MM.1S (cell line): ENCODE results near the gene C16orf95.

Source experiments
- EZH2 ChIP-seq: fragments of 300-600 bp; sonication (generic); optimal IDR thresholded peaks from 2 replicates; pipeline ENCODE3; 2017; ENCODE audit warnings: low read depth, mild to moderate bottlenecking, antibody characterized with exemption, low read length, mixed read lengths
- EZH2phosphoT487 ChIP-seq: fragments of 300-600 bp; sonication (generic); IDR thresholded peaks from 2 replicates; pipeline ENCODE4 v1.6.1; 2018; ENCODE audit warnings: antibody characterized with exemption, low read length
- TF ChIP-seq, protein P1 (sequence below): fragments of 300-600 bp; sonication (generic); IDR thresholded peaks from 2 replicates; pipeline ENCODE4 v1.5.1; 2016; ENCODE audit warnings: antibody characterized with exemption, low read length, mixed read lengths

DNA sequence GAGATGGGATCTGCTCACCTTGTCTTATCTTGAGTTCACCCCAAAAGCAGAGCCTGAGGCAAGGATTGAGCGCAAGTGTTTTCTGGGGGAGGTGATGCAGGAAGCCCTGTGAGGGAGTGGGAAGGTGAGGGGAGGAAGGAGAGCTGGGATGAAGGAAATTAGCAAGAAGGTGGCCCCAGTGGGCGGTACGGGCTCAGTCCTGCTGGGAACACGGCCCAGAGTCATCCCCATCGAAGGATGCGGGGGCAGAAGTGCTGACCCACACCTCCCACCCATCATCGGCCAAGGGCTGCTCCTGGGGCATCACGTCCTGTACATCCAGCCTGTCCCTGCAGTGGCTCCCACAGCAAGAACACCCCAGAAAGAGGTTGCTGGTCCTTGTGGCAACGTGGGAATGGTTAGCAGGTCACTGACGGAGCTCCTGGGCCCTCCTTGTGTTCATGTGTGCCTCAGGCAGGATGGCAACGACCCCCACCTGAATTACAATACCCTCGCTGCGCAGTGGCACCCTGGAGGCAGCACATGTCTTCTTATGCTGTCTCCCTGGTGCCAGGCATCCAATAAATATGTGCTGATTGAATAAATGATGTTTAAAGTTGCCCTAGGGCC, 18.2 kb downstream of the C16orf95 start:
- TF ChIP-seq, protein P1, sequence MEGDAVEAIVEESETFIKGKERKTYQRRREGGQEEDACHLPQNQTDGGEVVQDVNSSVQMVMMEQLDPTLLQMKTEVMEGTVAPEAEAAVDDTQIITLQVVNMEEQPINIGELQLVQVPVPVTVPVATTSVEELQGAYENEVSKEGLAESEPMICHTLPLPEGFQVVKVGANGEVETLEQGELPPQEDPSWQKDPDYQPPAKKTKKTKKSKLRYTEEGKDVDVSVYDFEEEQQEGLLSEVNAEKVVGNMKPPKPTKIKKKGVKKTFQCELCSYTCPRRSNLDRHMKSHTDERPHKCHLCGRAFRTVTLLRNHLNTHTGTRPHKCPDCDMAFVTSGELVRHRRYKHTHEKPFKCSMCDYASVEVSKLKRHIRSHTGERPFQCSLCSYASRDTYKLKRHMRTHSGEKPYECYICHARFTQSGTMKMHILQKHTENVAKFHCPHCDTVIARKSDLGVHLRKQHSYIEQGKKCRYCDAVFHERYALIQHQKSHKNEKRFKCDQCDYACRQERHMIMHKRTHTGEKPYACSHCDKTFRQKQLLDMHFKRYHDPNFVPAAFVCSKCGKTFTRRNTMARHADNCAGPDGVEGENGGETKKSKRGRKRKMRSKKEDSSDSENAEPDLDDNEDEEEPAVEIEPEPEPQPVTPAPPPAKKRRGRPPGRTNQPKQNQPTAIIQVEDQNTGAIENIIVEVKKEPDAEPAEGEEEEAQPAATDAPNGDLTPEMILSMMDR = no peak
- TF ChIP-seq EZH2 = no peak
- TF ChIP-seq EZH2phosphoT487 = no peak
